ENCODE results near the gene EPYC. TPM values are rescaled to one million over a fixed set of nuclear protein-coding genes. Genes with fewer than 3 reads are reported as not detected.

EPYC gene
- total and polyA plus RNA-seq, 2 of the 4 experiments (the other 2 are of a cell fraction), result not detected

GRCh38 chr12:91052026-91052425 lies 47.3 kb upstream of the EPYC start:
- no peak for DNase-seq
- Histone ChIP-seq H3K56ac (ENCODE audit: extremely low read depth, insufficient read depth, low read length) (no peak overlapping the region), H3K18ac (ENCODE audit: low read depth, low read length) (no peak overlapping the region), H3K79me1 (ENCODE audit: low read depth in 1 of 2, low read length in 2 of 2) (no peaks in the 10 kb centered on the region), H3K4ac (ENCODE audit: low read depth, low read length) (no peak overlapping the region), H2AK5ac (ENCODE audit: low read depth, low read length) (no peak overlapping the region), H4K8ac (ENCODE audit: low read depth in 2 of 2, low read length in 2 of 2) (no peak overlapping the region), H2BK20ac (ENCODE audit: low read depth, low read length) (no peak overlapping the region), H4K20me1 (ENCODE audit: insufficient read depth, low read length) (no peaks in the 10 kb centered on the region), H3K27me3 (ENCODE audit: control insufficient read depth, insufficient read depth, low read length) (no peaks in the 10 kb centered on the region), H2BK15ac (ENCODE audit: low read depth, low read length) (no peak overlapping the region), H4K5ac (ENCODE audit: low read depth, low read length) (no peak overlapping the region), H3K4me1 (ENCODE audit: control insufficient read depth, insufficient read depth, low read length) (no peaks in the 10 kb centered on the region), H3K4me3 (ENCODE audit: insufficient read depth, low read depth, low read length) (no peak overlapping the region), H3K23ac (ENCODE audit: low read depth, low read length) (no peak overlapping the region), H4K91ac (ENCODE audit: insufficient read depth, low read depth, low read length) (no peak overlapping the region), H2AFZ (replicated peaks; ENCODE audit: low read length, poor library complexity) (no peak overlapping the region), H3K4me2 (ENCODE audit: low read depth, low read length) (no peak overlapping the region), H3K9ac (ENCODE audit: low read depth, low read length) (no peak overlapping the region), H3K9me3 (ENCODE audit: control insufficient read depth, insufficient read depth, low read length) (no peaks in the 10 kb centered on the region), H3K27ac (ENCODE audit: insufficient read depth, low read length) (no peak overlapping the region), H3K9me1 (ENCODE audit: insufficient read depth, low read length) (no peaks in the 10 kb centered on the region), H2BK120ac (ENCODE audit: low read depth, low read length) (no peak overlapping the region), H2AK9ac (replicated peaks; ENCODE audit: low read depth, low read length, poor library complexity) (no peak overlapping the region), H3K36me3 (ENCODE audit: control insufficient read depth, insufficient read depth, low read length) (no peaks in the 10 kb centered on the region), H3K14ac (replicated peaks; ENCODE audit: low read depth, low read length) (no peak overlapping the region), H2BK5ac (ENCODE audit: low read depth, low read length, poor library complexity, severe bottlenecking) (no peak overlapping the region)
- ChIA-PET CTCF (no interaction called here), POLR2A (ENCODE audit: unreplicated experiment) (no interaction called here)
- dilution Hi-C loops (cut with HindIII; ENCODE audit: low sequenced_read_pairs, unreplicated experiment) (no loop called here), intact Hi-C loops (cut with micrococcal nuclease) (no loop called here), in situ Hi-C loops (cut with MboI; ENCODE audit: low sequenced_read_pairs) (no loop called here)
- no peak for ATAC-seq (ENCODE audit: low read depth)
- no TSS peak for BruUV-seq (replicated peaks)
- TF ChIP-seq RCOR1 (IDR thresholded peaks at IDR 0.05; ENCODE audit: insufficient replicate concordance, low read length), result no peak
- TF ChIP-seq RFX5 (IDR thresholded peaks at IDR 0.05; ENCODE audit: low read depth, low read length), result no peak
- TF ChIP-seq BHLHE40 (IDR thresholded peaks at IDR 0.05; ENCODE audit: low read depth, low read length), result no peak
- TF ChIP-seq MXI1 (IDR thresholded peaks at IDR 0.05; ENCODE audit: borderline replicate concordance, low read depth, low read length), result no peak
- no peak for TF ChIP-seq SMC3 (IDR thresholded peaks at IDR 0.05; ENCODE audit: low read depth, low read length)
- no peak for TF ChIP-seq CHD1 (IDR thresholded peaks at IDR 0.05; ENCODE audit: low read depth, low read length)
- no peak for TF ChIP-seq MAZ (IDR thresholded peaks at IDR 0.05; ENCODE audit: borderline replicate concordance, low read depth, low read length)
- TF ChIP-seq ELK1 (IDR thresholded peaks at IDR 0.05; ENCODE audit: borderline replicate concordance, low read depth, low read length), result no peak
- TF ChIP-seq NFE2L2 (IDR thresholded peaks at IDR 0.05; ENCODE audit: low read depth, low read length), result no peak

All from IMR-90 (cell line).